Stimulated activated CD8-positive, alpha-beta memory T cell treated with anti-CD3 and anti-CD28 coated beads, Interleukin-12 subunit alpha, Interleukin-12 subunit beta, amount 100 ng/mL, for 24 hours (primary cell): ENCODE data around the gene MACROD2.
"Not testable (repeated sequence)": the region's sequence is repeated elsewhere in the genome, so short reads cannot be mapped to it uniquely, and the experiment has no call there.

Experiments used
- DNase-seq: peaks from one replicate; pipeline ENCODE4 v3.0.0-alpha.2; 2020; ENCODE audit errors: extremely low read depth

MACROD2 gene

GRCh38 chr20:15942130-15942529, 1946.8 kb downstream of the MACROD2 start:
- DNase-seq: no peak

- no peak for DNase-seq
Observed at GRCh38 chr20:15945289-15945688, 1950.0 kb downstream of the MACROD2 start.

GRCh38 chr20:15949391-15949790, 1954.1 kb downstream of the MACROD2 start:
- DNase-seq: no peak

DNA sequence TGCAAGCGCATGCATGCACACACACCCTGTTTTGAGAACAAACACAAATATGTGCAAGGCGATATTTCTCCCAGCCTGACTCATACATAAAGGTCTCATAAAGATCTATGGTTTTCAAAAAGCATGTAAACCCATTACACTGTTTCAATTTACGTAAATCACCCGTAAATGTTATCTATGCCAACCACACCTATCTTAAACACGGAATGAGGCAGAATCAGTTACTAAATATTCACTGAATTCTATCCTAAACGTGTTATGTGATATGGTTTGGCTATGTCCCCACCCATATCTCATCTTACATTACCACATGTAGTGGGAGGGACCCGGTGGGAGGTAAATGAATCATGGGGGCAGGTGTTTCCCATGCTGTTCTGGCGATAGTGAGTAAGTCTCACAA, 1956.3 kb downstream of the MACROD2 start:
- no peak for DNase-seq

- no peak for DNase-seq
Observed at GRCh38 chr20:15958142-15958541, 1962.8 kb downstream of the MACROD2 start.

- DNase-seq: no peak
Observed at GRCh38 chr20:15965165-15965564, 1969.8 kb downstream of the MACROD2 start.

- DNase-seq: no peak
Observed at GRCh38 chr20:15967334-15967733, 1972.0 kb downstream of the MACROD2 start.

DNA sequence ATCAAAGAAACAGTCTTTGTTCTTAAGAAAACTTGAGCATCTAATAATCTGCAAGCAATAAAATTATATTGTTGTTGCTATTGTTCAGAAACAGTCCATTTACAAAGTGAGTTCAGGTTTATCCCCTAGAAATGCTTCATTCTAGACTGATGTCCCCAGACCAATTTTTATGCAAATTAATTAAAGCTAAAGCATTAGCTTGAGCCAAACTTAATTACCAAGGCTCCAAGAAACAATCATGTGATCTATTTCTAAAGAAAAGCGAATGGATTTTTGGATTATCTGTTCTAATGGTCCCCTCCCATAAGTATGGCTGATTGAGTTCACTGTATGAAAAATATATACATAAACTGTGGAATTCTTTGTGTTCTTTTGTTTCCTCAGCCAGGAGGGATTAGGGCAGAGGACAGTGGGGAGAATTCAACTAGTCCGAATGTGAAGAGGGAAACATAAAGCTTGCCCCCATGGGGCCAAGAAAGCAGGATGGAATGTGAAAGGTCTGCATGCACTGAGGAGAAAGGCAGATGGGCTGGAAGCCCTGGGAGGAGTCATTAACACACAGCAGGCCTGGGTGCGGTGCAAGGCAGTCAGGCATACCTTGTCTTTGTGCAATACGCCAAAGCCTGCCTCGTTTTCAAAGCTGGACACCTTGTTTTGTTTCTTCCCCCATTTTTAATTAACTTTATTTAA, 1980.9 kb downstream of the MACROD2 start:
- DNase-seq: no peak

GRCh38 chr20:15977026-15977425, 1981.7 kb downstream of the MACROD2 start:
- DNase-seq: no peak

GRCh38 chr20:15977758-15978157, 1982.4 kb downstream of the MACROD2 start:
- no peak for DNase-seq

- not testable (repeated sequence) for DNase-seq
Observed at GRCh38 chr20:15985494-15986368, 1990.4 kb downstream of the MACROD2 start.

- no peak for DNase-seq
Observed at GRCh38 chr20:15986690-15987089, 1991.4 kb downstream of the MACROD2 start.

DNA sequence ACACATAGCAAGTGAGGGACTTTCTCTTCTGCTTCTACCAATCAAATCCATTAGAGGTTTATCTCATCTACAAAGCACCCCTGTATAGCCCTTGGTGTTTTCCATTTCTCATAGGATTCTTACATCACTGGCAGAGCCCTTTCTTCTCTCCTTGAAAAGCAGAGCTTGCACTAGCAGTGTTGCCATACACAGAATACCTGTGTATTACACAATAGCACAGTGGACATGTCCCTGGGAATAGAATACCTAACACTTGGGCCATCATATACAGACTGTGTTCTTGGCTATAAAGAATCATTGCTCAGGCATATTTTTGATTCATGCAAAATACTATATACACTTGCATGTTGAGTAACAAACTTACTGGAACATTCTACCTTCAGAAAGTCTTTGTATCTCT, 1996.0 kb downstream of the MACROD2 start:
- no peak for DNase-seq

- DNase-seq: no peak
Observed at GRCh38 chr20:15992564-15992963, 1997.2 kb downstream of the MACROD2 start.

- DNase-seq: no peak
Observed at GRCh38 chr20:16000112-16000511, 2004.8 kb downstream of the MACROD2 start.

- DNase-seq: no peak
Observed at GRCh38 chr20:16001286-16001685, 2006.0 kb downstream of the MACROD2 start.

GRCh38 chr20:16003310-16003709, 2008.0 kb downstream of the MACROD2 start:
- DNase-seq: no peak

DNA sequence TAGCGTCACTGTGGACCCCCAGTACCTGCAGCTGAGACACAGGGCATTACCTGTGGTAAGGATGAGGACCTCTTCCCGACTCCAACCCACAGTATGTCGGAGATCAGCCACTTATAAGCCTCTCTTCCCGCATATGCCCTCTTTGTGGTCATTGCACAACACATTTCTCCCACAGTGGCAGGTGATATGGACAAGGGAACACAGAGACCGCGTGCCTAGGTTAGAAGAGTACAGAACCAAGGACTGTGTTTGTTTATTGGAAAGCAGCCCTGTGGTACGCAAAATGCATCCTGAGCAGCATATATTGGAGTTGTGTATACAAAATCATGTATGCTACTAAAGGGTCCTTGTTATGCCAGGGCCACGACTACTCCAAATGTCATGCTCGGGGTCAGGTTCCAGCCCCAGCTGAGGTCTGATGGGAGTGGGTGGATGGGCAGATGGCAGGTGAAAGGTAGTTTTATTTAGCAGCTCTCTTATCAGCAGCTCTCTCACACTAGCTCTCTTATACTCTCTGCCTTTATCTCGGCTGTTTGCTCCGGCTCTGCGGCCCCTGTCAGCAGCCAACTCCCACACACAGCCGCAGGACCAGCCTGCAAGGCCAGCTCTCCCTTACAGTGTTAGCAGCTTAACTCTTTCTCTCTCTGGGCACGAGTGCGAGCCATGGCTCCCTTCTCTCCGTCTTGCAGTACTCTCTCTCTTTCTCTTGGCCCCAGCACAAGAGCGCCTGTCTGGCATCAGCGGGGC, 2009.0 kb downstream of the MACROD2 start:
- DNase-seq: no peak

DNA sequence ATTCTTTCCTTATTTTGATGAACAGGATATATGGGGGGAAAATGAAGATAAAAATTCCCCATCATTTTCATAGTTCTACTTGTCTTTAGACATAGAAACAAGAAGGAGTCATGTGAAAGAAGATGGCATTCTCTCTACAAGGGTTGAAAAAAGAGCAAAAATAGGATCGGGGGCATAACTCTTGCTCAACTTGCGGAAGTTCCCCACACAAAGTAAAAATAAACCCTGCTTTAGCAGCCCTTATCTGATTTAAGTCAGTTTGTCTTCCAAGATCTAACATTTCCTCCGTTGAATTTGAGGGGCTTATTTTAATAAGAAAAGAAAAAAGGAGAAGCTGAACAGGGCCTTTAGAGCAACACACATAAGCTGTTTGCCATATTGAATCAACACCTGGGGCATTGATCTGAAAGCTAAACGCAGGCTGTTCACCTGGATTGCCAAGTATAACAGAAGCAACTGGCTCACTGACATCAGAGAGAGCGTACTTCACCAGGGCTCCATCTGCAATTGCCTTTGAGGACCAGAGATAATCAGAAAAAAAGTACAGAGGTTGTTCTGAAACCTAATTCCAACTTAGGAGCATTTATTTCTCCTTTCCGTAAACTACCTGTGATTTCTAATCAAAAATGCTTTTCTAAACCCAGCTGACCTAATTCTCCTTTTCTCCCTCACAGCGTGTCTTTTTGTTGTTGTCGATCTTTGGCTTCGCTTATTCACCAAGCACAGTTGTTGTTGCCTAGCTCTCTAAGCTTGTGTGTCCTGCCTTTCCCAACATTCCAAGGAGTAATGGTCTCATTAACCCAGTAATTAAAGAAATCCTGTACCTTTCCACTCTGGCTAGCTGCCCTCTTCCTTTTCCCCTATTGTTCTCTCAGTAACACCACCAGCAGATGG, 2010.0 kb downstream of the MACROD2 start:
- no peak for DNase-seq

DNA sequence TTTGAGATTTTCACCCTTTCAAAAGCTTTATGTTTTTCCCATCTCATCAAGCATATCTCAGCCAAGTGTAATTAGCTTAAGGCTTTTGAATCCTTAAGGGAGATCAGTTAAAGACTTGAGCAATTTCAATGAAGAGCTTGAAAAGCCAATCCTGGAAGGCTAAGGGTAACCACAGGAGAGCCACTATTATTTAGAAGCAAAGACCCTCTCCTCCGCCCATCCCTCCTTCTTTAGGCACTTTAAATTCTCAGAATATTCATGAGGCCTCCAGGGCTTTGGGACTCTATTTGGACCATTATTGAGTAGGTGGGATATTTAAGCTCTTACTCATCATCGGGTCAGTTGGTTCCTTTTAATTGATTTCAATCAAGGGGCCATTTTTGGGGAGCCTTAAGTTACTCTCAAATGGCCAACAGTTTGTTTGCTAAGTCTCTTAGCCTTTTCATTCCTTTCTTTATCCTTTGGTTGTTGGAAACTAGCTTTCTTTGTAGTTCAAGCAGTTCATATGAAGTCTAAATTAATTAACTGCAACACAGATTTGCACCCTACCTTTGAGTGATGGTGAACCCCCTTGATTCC, 2010.7 kb downstream of the MACROD2 start:
- no peak for DNase-seq

- no peak for DNase-seq
Observed at GRCh38 chr20:16007164-16007563, 2011.8 kb downstream of the MACROD2 start.
